ENCODE results near the gene ARFGAP3.
"Not testable (repeated sequence)": the region's sequence is repeated elsewhere in the genome, so short reads cannot be mapped to it uniquely, and the experiment has no call there.

- TF ChIP-seq CTCF (IDR thresholded peaks at IDR 0.05); ATF3 (CRISPR knock-in tag; conservative IDR thresholded peaks at IDR 0.05); ATF1 (CRISPR knock-in tag; IDR thresholded peaks at IDR 0.05); ZSCAN18 (CRISPR knock-in tag; IDR thresholded peaks at IDR 0.05); SMAD3 (CRISPR knock-in tag; IDR thresholded peaks at IDR 0.05; ENCODE audit: borderline replicate concordance): not testable (repeated sequence)
Observed at GRCh38 chr22:42782306-42782705, 74.8 kb downstream of the ARFGAP3 start.

Measured in WTC11 (cell line).